ENCODE results near the gene ABCA1.

DNA sequence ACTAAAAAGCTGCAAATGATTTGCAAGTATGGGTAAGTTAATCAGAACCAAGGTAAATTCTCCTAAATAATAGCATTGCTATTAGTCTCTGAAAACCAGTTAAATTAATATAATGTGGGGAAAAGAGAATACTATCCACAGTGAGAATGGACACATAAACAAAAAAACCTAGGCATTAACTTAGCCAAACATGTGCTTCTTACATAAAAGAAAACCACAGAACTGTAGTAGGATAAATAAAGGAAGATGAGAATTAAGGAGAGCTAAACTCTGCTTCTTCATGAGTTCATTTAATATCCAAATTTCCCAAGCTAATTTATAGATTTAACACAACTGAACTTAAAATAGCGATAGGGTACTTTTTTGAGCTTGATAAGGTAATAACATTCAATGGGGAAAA lies 31.8 kb downstream of the ABCA1 start:
- TF ChIP-seq CTCF (IDR thresholded peaks at IDR 0.05) (no peak), POLR2A (IDR thresholded peaks at IDR 0.05) (no peak)

Data from Peyer's patch (tissue), 4 donors.